Panc1 (cell line): ENCODE data around the gene P2RX4. TPM values are rescaled to one million over a fixed set of nuclear protein-coding genes. Genes with fewer than 3 reads are reported as not detected.

Experiments used
- ATAC-seq: fragments of 200-7000 bp; cut with Tn5 transposase; 2 replicates; pipeline ENCODE4 v1.9.1; 2020; ENCODE audit warnings: mild to moderate bottlenecking, moderate library complexity
- BruUV-seq: library from RNA; stranded (reverse); fragments of 400-500 nt; replicated peaks from 2 replicates; lab custom pipeline; 2021; lab: Mats Ljungman, UMichigan
- CTCF ChIA-PET: fragments of 300-600 bp; sonication (Branson Sonifier 250); formaldehyde crosslinking; loops from one replicate; lab custom pipeline; 2022; ENCODE audit warnings: antibody characterized with exemption; lab: Charles Lee
- POLR2A ChIA-PET: fragments of 300-600 bp; sonication (Branson Sonifier 250); formaldehyde crosslinking; loops from one replicate; lab custom pipeline; 2022; ENCODE audit warnings: antibody characterized with exemption; lab: Charles Lee
- DNase-seq: peaks from one replicate; pipeline ENCODE4 v3.0.0-alpha.2; 2010; ENCODE audit warnings: low read depth, low spot score
- H3K27ac ChIP-seq: 2 replicates; pipeline ENCODE4 v1.5.1; 2011; ENCODE audit warnings: mild to moderate bottlenecking, low read length, inconsistent platforms
- H3K27me3 ChIP-seq: fragments of 200-500 bp; sonication (Bioruptor generic); 2 replicates; pipeline ENCODE4 v1.6.0; 2014; ENCODE audit warnings: low read length, inconsistent platforms; ENCODE audit not compliant: control insufficient read depth, insufficient read depth
- H3K36me3 ChIP-seq: fragments of 200-500 bp; sonication (Bioruptor generic); 2 replicates; pipeline ENCODE4 v1.5.1; 2014; ENCODE audit warnings: inconsistent platforms, mild to moderate bottlenecking, low read length, moderate library complexity; ENCODE audit not compliant: control insufficient read depth, insufficient read depth
- H3K4me1 ChIP-seq: 2 replicates; pipeline ENCODE4 v1.5.1; 2011; ENCODE audit warnings: inconsistent platforms, mild to moderate bottlenecking, low read length, moderate library complexity; ENCODE audit not compliant: control insufficient read depth, insufficient read depth
- H3K4me3 ChIP-seq, 2 experiments: 2 replicates each; pipeline ENCODE4 v1.5.1; 2011 to 2012; ENCODE audit warnings: low read depth in 2 of 2, low read length in 2 of 2, mild to moderate bottlenecking in 2 of 2, inconsistent platforms in 1 of 2, moderate library complexity in 1 of 2
- H3K9me3 ChIP-seq: fragments of 200-500 bp; sonication (Bioruptor generic); 2 replicates; pipeline ENCODE4 v1.5.1; 2014; ENCODE audit warnings: low read depth, mild to moderate bottlenecking, inconsistent platforms, low read length, moderate library complexity; ENCODE audit not compliant: control insufficient read depth, insufficient read depth
- CTCF ChIP-seq: fragments of 450-650 bp; IDR thresholded peaks from 2 replicates; pipeline ENCODE4 v1.5.1; 2017; ENCODE audit warnings: mild to moderate bottlenecking
- POLR2AphosphoS5 ChIP-seq: IDR thresholded peaks from 2 replicates; pipeline ENCODE4 v1.6.1; 2012; ENCODE audit warnings: mild to moderate bottlenecking, low read depth, low read length, moderate library complexity
- REST ChIP-seq, 2 experiments: IDR thresholded peaks; 2 replicates each; pipeline ENCODE4 v1.6.1; 2011 to 2012; ENCODE audit warnings: low read depth in 2 of 2, control low read depth in 1 of 2, low read length in 1 of 2, mild to moderate bottlenecking in 1 of 2, moderate library complexity in 1 of 2; ENCODE audit not compliant: insufficient read depth in 1 of 2
- SIN3A ChIP-seq: IDR thresholded peaks from 2 replicates; pipeline ENCODE4 v1.6.1; 2012; ENCODE audit warnings: low read depth, mild to moderate bottlenecking, low read length, moderate library complexity, borderline replicate concordance; ENCODE audit not compliant: insufficient read depth
- TCF7L2 ChIP-seq: IDR thresholded peaks from 2 replicates; pipeline ENCODE4 v1.6.1; 2011; ENCODE audit warnings: mild to moderate bottlenecking, low read depth, low read length, inconsistent platforms
- in situ Hi-C: cut with HindIII; loops from 2 replicates; pipeline ENCODE4 v1.10.0; 2016; ENCODE audit warnings: low sequenced_read_pairs, low pct_unique_long_range_greater_than_20kb
- intact Hi-C: fragments of 100-400 bp; cut with micrococcal nuclease; formaldehyde crosslinking; loops from one replicate; pipeline ENCODE4 v1.10.0; 2022; ENCODE audit not compliant: unreplicated experiment
- total RNA-seq: library from RNA; stranded (reverse); gene quantifications from one replicate; pipeline ENCODE4 v1.2.1, GENCODE V29; 2021; ENCODE audit not compliant: unreplicated experiment

P2RX4 gene
- total RNA-seq, 1 experiment from 2014 or later: 12.4 TPM

GRCh38 chr12:121278169-121279070 lies 68.5 kb downstream of the P2RX4 start:
- Histone ChIP-seq H3K27ac (no peak overlapping the region), H3K4me1 (no peaks in the 10 kb centered on the region), H3K27me3 (no peaks in the 10 kb centered on the region), H3K36me3 (no peaks in the 10 kb centered on the region), H3K4me3 (no peak overlapping the region), H3K9me3 (no peaks in the 10 kb centered on the region)
- TF ChIP-seq CTCF: no peak
- TF ChIP-seq POLR2AphosphoS5: no peak
- TF ChIP-seq SIN3A: no peak
- no peak for TF ChIP-seq TCF7L2
- TF ChIP-seq REST (IDR thresholded peaks at IDR 0.05; ENCODE audit: insufficient read depth in 1 of 2, low read depth in 2 of 2, low read length in 1 of 2): no peak
- in situ Hi-C loops: no loop called here
- CTCF ChIA-PET: interaction anchor here (0.6 kb wide), 1 partner anchor 14 kb away, joined by 3 read pairs; no protein-coding TSS in a partner anchor
- DNase-seq (no peak), ATAC-seq (no peak)
- POLR2A ChIA-PET: no interaction called here
- intact Hi-C loops: no loop called here
- BruUV-seq: no TSS peak

- no peak for ATAC-seq
These were observed 69.1 kb downstream of the P2RX4 start for GRCh38 chr12:121279071-121279375.

More at GRCh38 chr12:121279071-121279375, 69.1 kb downstream of the P2RX4 start:
- Histone ChIP-seq H3K36me3 (no peaks in the 10 kb centered on the region), H3K9me3 (no peaks in the 10 kb centered on the region), H3K4me1 (no peaks in the 10 kb centered on the region), H3K27me3 (no peaks in the 10 kb centered on the region), H3K27ac (no peak overlapping the region), H3K4me3 (no peak overlapping the region)
- intact Hi-C loops: no loop called here
- TF ChIP-seq SIN3A (no peak), CTCF (no peak), POLR2AphosphoS5 (no peak), REST (IDR thresholded peaks at IDR 0.05; ENCODE audit: insufficient read depth in 1 of 2, low read depth in 2 of 2, low read length in 1 of 2) (no peak), TCF7L2 (no peak)
- POLR2A ChIA-PET: interaction anchor here (0.5 kb wide), 1 partner anchor 301 kb away, joined by 4 read pairs; no protein-coding TSS in a partner anchor
- in situ Hi-C loops: no loop called here
- DNase-seq: no peak
- no TSS peak for BruUV-seq
- CTCF ChIA-PET: no interaction called here
